Endometrium (tissue), 2 donors: ENCODE data around the gene NELL2.
"Not testable (repeated sequence)": the region's sequence is repeated elsewhere in the genome, so short reads cannot be mapped to it uniquely, and the experiment has no call there.

Source experiments
- FAIRE-seq: peaks from 2 replicates; lab custom pipeline; 2012; peaks lifted over from hg19 to GRCh38; lab: Jason Lieb, UNC
- donor health status: control.
- donor health status: control.

Gene NELL2

DNA sequence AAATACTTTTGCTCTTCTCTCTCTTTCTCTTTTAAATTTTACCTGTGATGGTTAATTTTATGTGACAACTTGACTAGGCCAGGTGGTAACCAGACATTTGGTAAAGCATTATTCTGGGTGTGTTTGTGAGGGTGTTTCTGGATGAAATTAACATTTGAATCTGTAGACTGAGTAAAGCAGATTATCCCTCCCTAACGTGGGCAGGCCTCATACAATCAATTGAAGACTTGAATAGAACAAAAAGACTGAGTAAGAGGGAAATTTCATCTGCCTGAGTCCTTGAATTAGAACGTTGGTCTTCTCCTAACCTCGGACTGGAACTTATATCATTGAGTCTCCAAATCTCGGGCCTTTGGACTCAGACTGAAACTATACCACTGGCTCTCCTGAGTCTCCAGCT is 182.1 kb downstream of the NELL2 start:
- FAIRE-seq, result no peak

DNA sequence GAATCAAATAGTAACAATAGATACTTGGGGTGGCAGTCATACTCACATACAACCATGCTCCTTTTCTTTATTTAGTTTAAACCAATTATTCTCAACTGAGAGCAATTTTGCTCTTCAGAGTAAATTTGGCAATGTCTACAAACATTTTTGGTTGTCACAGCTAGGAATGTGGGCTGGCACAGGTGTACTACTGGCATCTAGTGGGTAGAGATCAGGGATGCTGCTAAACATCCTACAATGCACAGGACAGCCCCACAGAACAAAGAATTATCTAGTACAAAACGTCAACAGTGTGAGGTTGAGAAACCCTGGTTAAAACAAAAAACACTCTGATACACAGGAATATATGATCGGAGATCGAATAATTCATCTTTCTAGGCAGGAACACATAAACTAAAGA is 186.5 kb downstream of the NELL2 start:
- FAIRE-seq, result no peak

DNA sequence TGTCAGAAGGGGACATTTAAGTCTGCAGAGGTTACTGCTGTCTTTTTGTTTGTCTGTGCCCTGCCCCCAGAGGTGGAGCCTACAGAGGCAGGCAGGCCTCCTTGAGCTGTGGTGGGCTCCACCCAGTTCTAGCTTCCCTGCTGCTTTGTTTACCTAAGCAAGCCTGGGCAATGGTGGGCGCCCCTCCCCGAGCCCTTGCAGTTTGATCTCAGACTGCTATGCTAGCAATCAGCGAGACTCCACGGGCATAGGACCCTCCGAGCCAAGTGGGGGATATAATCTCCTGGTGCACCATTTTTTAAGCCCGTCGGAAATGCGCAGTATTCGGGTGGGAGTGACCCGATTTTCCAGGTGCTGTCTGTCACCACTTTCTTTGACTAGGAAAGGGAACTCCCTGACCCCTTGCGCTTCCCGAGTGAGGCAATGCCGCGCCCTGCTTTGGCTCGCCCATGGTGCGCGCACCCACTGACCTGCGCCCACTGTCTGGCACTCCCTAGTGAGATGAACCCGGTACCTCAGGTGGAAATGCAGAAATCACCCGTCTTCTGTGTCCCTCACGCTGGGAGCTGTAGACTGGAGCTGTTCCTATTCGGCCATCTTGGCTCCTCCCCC is 189.2 kb downstream of the NELL2 start:
- FAIRE-seq, result not testable (repeated sequence)

DNA sequence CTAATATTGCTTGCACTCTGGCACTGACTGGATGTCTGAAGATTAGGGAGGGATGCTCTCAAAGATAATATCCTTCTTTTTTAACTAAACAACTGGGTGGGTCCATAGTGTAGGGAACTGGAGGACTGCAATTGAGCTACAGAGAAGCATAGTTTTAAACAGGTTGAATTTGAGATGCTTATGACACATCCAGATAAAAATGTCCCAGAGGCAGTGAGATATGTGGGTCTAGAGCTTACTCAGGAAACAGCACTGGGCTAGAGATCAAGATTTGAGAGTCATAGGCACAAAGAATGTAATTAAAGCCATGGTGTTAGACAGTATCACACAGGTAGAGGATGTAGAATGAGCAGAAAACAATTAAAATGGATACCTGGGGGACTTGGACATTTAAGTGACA is 198.4 kb downstream of the NELL2 start:
- no peak for FAIRE-seq

GRCh38 chr12:44674875-44675274 is 201.2 kb downstream of the NELL2 start:
- FAIRE-seq, result no peak

DNA sequence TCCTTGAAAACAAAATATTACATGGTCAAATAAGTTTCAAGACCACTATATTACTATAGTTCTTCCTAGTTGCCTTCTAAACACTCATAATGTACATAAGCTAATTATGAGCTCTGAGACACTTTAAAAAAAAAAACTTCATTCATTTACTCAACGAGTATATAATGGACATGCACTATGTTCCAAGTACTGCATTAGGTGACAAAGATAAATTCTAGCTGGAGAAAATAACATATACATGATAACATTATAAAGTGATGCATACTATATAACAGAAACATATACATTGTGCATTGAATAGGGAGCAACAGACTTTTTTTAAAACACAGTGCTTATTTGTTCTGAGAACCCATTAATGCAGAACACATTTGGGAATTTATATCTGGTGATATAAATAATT is 202.3 kb downstream of the NELL2 start:
- no peak for FAIRE-seq

DNA sequence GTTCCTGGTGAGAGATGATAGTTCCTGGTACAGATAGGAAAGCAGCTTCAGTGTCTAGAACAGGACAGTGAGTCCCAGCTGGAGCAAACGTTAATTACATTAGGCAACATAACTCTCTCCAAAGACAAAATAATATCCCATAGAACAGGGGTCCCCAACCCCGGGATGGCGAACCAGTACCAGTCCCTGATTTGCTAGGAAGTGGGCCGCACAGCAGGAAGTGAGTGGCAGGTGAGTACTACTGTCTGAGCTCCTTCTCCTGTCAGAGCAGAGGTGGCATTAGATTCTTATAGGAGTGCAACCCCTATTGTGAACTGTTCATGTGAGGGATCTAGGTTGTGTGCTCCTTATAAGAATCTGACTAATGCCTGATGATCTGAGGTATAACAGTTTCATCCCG is 204.1 kb downstream of the NELL2 start:
- no peak for FAIRE-seq

DNA sequence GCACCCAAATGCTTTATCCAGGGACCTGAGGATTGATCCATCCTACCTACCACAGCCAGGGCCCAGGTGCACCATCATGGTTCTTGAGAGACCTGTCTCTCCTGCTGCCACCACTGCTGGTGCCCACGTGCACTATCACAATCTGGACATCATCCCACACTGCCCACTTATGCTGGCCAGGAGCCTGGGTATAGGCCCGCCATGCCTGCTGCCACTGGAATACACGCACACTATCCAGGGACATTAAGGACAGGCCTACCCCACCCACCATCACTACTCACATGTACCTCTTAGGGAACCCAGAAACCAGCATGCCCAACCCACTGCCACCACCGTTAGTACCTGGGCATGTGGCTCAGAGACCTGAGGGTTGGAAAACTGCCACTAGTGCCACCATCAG is 207.7 kb downstream of the NELL2 start:
- FAIRE-seq, result no peak

- no peak for FAIRE-seq
These were observed 208.7 kb downstream of the NELL2 start for GRCh38 chr12:44667461-44667860.

GRCh38 chr12:44663291-44663690 is 212.8 kb downstream of the NELL2 start:
- FAIRE-seq, result peak; percentile 75

DNA sequence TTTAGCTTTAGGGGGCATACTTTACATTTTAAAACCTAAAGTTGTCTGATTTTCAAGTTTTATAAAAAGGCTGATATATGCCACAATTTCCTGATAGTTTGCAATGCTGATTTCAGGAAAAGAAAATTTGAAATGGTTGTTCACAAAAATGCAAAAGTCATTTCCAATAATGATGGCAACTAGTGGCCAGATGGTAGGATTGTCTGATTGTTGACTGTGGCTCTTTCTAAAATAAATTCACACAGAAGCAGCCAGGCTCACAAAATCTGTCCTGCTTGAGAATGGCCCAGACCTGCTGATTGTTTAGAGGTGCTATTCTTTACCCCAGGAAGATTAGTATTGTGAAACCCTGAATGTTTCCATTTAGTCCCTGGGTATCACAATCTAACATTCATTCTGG is 220.3 kb downstream of the NELL2 start:
- no peak for FAIRE-seq

DNA sequence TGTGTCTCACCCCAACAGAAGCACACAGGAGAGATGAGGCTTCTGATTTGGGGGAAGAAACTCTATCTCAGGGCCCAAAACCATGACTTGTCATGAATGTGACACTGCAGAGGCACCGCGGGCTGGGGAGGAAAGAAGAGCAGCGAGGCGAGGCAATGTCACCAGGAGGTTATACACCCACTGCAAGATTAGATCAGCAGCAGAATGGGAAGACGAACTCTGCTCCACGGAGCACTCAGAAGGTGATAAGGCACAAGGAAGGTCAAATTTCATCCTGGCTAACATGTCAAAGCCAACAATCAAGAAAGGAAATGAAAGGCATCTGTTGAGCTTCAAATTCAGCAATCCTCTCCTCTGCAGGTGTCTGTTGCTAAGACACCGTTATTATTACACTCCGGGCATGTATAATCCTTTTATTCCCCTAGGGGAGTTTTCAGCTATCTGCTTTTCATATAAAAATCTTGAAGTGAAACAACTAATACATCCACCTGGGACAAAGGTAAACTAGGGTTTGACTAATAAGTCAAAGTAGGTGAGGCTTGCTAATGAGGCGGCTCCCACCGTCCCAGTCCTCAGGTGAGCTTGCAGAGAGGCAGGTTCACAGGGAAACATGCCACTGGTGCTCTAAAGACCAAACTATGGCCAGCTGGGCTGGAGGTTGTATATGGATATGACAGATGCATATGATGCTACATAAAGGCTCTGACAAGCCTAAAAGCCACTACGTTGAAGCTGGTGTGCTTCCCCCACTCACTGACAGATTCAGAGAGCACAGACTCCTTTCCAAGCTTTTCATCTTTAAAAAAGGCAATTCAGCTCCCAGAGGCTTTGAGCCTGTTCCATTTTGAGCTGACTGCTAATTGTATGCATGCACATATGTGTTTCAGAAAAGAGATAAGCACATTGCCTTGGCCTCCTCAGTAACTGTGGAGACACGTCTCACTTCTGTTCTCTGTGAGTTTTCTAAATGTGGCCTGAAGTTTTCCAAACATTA is 221.2 kb downstream of the NELL2 start:
- FAIRE-seq, result no peak

GRCh38 chr12:44653861-44654527 is 222.1 kb downstream of the NELL2 start:
- no peak for FAIRE-seq

DNA sequence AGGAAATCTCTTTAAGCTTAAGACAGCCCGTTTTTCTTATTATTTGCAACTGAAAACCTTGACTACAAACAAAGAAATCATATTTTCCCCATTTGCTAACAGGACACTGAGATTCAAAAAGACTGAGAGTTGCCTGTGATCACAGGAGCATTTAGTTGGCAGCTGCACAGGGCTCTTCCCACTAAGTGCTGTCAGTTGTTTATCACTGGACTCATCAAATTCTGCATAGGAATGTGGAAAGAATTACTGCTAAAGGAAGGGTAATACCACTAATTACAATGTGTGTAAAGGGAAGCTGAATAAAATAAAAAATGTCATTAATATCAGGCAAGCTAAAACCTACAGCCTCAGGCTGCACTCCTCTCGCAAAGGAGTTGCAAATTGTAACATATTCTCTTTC is 226.4 kb downstream of the NELL2 start:
- FAIRE-seq, result no peak

- no peak for FAIRE-seq
These were observed 228.0 kb downstream of the NELL2 start for GRCh38 chr12:44647917-44648690.

GRCh38 chr12:44640427-44641190 is 235.5 kb downstream of the NELL2 start:
- FAIRE-seq, result no peak

- no peak for FAIRE-seq
These were observed 238.2 kb downstream of the NELL2 start for GRCh38 chr12:44637875-44638274.

GRCh38 chr12:44628180-44628579 is 247.9 kb downstream of the NELL2 start:
- FAIRE-seq, result no peak

DNA sequence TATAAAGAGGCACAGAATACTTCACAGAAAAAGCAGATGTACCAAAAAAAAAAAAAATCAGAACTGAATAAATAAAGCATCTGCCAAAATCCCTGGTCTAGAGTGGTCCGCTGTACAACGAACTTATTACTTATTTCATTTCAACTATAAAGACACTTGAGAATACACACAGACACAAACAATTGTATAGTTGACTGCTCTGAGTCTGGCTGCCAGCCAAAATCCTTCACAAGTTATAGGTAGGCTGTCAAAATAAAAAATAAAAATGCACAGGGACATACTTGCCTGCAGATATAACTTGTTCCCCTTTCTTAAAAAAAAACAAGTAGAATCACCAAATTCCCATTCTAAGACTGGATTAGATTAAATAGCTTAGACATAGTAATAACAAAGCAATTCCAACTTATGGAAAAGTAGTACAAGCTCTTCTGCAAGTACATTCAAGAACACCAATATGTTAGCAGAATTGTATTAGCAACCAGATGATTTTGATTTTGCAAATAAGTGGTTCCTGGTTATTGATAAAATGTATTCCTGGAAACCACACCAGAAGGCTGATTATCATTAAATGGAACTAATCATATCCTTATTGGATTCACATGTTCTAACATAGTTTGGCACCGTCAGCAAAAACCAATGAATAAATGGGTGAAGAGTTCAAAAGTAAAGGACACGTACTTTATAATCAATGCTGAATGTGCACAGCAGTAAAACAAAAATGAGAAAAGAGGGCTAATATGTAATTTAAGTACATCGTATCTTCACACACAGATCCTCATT is 248.5 kb downstream of the NELL2 start:
- FAIRE-seq, result no peak

DNA sequence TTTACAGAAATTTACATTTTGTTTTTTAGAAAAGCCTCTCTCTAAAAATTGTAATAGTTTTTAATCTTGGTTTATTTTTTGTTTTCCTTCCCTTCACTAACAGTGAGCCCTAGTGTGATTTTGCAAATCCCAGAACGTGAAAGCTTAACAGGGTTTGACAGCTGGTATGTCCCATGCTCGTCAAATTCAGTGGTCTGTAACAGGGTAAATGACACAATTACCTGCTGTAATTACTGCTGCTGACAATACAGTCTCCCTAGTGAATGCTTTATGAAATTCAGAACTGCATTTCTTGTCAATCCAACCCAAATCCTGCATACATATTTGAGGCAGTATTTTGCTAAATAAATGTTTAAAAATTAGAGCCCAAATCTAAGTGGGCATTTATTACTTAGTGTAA is 249.2 kb downstream of the NELL2 start:
- FAIRE-seq, result no peak

GRCh38 chr12:44618946-44619345 is 257.2 kb downstream of the NELL2 start:
- no peak for FAIRE-seq
